Naive thymus-derived CD4-positive, alpha-beta T cell (primary cell): Measurements from ENCODE around the gene CROT. TPM values are rescaled to one million over a fixed set of nuclear protein-coding genes. Genes with fewer than 3 reads are reported as not detected.
"Not testable (repeated sequence)": the region's sequence is repeated elsewhere in the genome, so short reads cannot be mapped to it uniquely, and the experiment has no call there.

ENCODE experiments used
- ATAC-seq: fragments of 150-1000 bp; cut with Tn5 transposase; 2 replicates; pipeline ENCODE4 v1.10.0; 2021; ENCODE audit warnings: mild to moderate bottlenecking, moderate library complexity
- CTCF ChIA-PET: fragments of 350-600 bp; sonication (Branson Sonifier 250); formaldehyde crosslinking; loops from one replicate; lab custom pipeline; 2021; ENCODE audit warnings: antibody characterized with exemption; lab: Charles Lee
- POLR2A ChIA-PET: fragments of 350-600 bp; sonication (Branson Sonifier 250); formaldehyde crosslinking; loops from one replicate; lab custom pipeline; 2021; ENCODE audit warnings: antibody characterized with exemption, inconsistent platforms; lab: Charles Lee
- DNase-seq, 9 donors: peaks; one replicate each; pipeline versions ENCODE4 v3.0.0 to v3.0.0-alpha.2; 2020 to 2022; ENCODE audit warnings: mixed read lengths in 1 of 9
- H3K27ac ChIP-seq: one replicate; pipeline ENCODE4 v1.7.0; 2013; ENCODE audit warnings: mild to moderate bottlenecking, low read depth, low read length, moderate library complexity
- H3K27me3 ChIP-seq, 2 donors: one replicate each; pipeline ENCODE4 v1.7.0; 2013; ENCODE audit warnings: low read length in 2 of 2, mild to moderate bottlenecking in 2 of 2, moderate library complexity in 2 of 2; ENCODE audit not compliant: control insufficient read depth in 2 of 2, insufficient read depth in 2 of 2
- H3K36me3 ChIP-seq, 3 experiments: 1 replicate in 2 of 3; 2 replicates in 1 of 3; pipeline ENCODE4 v1.7.0; 2013; ENCODE audit warnings: low read length in 3 of 3, mild to moderate bottlenecking in 3 of 3, moderate library complexity in 1 of 3; ENCODE audit not compliant: insufficient read depth in 3 of 3, control insufficient read depth in 2 of 3
- H3K4me1 ChIP-seq, 2 donors: one replicate each; pipeline ENCODE4 v1.7.0; 2013; ENCODE audit warnings: low read length in 2 of 2, mild to moderate bottlenecking in 2 of 2, moderate library complexity in 1 of 2; ENCODE audit not compliant: control insufficient read depth in 2 of 2, insufficient read depth in 2 of 2
- H3K4me3 ChIP-seq: 2 replicates; pipeline ENCODE4 v1.7.0; 2013; ENCODE audit warnings: mild to moderate bottlenecking, low read length
- H3K9me3 ChIP-seq, 3 experiments: 1 replicate in 2 of 3; 2 replicates in 1 of 3; pipeline ENCODE4 v1.7.0; 2013; ENCODE audit warnings: low read length in 3 of 3; ENCODE audit not compliant: control insufficient read depth in 2 of 3
- H3K27ac Mint-ChIP-seq, 9 donors: one replicate each; pipeline ENCODE4 v1.8.0; 2020 to 2022; ENCODE audit warnings: mixed read lengths in 9 of 9, mild to moderate bottlenecking in 8 of 9, moderate library complexity in 5 of 9, inconsistent platforms in 2 of 9
- H3K27me3 Mint-ChIP-seq, 5 donors: one replicate each; pipeline ENCODE4 v1.8.0; 2021 to 2022; ENCODE audit warnings: mixed read lengths in 5 of 5, mild to moderate bottlenecking in 1 of 5
- H3K36me3 Mint-ChIP-seq, 5 donors: one replicate each; pipeline ENCODE4 v1.8.0; 2020 to 2022; ENCODE audit warnings: mixed read lengths in 5 of 5, mild to moderate bottlenecking in 3 of 5, inconsistent platforms in 1 of 5
- H3K4me1 Mint-ChIP-seq, 7 donors: one replicate each; pipeline ENCODE4 v1.8.0; 2020 to 2022; ENCODE audit warnings: mixed read lengths in 7 of 7, mild to moderate bottlenecking in 3 of 7, inconsistent platforms in 1 of 7
- H3K4me3 Mint-ChIP-seq, 10 donors: one replicate each; pipeline ENCODE4 v1.8.0; 2020 to 2022; ENCODE audit warnings: mild to moderate bottlenecking in 10 of 10, mixed read lengths in 10 of 10, moderate library complexity in 6 of 10, inconsistent platforms in 2 of 10
- H3K9me3 Mint-ChIP-seq, 11 donors: one replicate each; pipeline ENCODE4 v1.8.0; 2020 to 2022; ENCODE audit warnings: mixed read lengths in 11 of 11, mild to moderate bottlenecking in 4 of 11, inconsistent platforms in 1 of 11, moderate library complexity in 1 of 11
- intact Hi-C, 2 donors: fragments of 100-400 bp; cut with micrococcal nuclease; formaldehyde crosslinking; loops; one replicate each; pipeline ENCODE4 v1.15.1; 2023
- polyA plus RNA-seq, 2 donors: library from polyadenylated mRNA; unstranded; fragments of 300-500 nt; fragmentation: Illumina TruSeq; gene quantifications; one replicate each; pipeline ENCODE4 v1.2.3, GENCODE V29; 2021
- total RNA-seq, 6 experiments: library from RNA in 5 of 6; stranded (reverse) in 5 of 6; gene quantifications; 1 replicate in 5 of 6; 2 replicates in 1 of 6; pipeline ENCODE4 v1.2.3 and lab custom pipeline; 2021 to 2026

Gene CROT
- total and polyA plus RNA-seq, 7 experiments from 2014 or later, result 5.6 to 15.2 (median 9.1) TPM

DNA sequence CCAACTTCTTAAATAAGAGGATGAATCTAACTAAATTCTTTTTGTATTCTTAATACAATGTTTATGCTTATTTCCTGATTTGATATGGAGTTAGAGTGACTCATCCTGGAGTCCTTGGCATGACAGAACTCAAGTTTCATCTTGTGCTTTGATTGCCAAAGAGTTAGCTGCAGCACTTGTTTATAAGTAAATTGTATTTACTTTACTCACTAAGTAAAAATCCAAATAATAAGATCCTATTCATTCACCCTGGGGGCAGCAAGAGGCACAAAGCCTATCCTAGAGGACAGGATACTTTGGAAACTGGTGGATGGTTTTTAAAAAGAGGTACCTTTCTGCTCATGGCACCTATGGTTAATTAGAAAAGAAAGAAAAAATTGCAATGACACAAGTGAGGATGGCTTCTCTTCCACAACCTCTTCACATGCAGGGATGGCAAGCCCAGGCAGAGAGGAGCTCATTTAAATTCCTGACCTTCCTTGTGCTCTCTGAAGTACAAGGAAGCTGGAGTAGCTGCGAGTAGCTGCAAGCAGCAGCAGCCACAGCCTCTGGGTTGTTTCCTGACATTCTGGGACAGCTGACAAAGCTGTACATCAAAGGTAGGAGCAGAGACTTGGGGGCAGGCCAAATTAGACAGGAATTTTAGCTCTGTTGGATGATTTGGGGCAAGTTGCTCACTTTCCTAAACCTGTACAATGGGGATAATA, 28.5 kb upstream of the CROT start:
- no peak for DNase-seq
- no peaks in the 10 kb centered on the region for H3K27me3 ChIP-seq
- no peaks in the 10 kb centered on the region for H3K9me3 ChIP-seq
- Mint-ChIP-seq H3K27me3 (peaks cover 0 to 5% (median 0%) of the 10 kb centered on the region in 5 donors), H3K4me3 (peak overlapping the region in 1 of 10 donors; percentile 10), H3K9me3 (peaks cover 0 to 8% (median 0%) of the 10 kb centered on the region in 11 donors), H3K27ac (no peak overlapping the region), H3K4me1 (peaks cover 0 to 15% (median 0%) of the 10 kb centered on the region in 7 donors), H3K36me3 (peaks cover 0 to 8% (median 4%) of the 10 kb centered on the region in 5 donors)
- ChIA-PET POLR2A (interaction anchor here (0.6 kb wide), 1 partner anchor 558 kb away, joined by 6 read pairs; no protein-coding TSS in a partner anchor), CTCF (interaction anchor here (0.6 to 0.7 kb wide), 2 partner anchors 99 to 394 kb away, joined by 3 read pairs; no protein-coding TSS in a partner anchor)
- H3K36me3 ChIP-seq, result no peaks in the 10 kb centered on the region
- H3K4me3 ChIP-seq, result no peak overlapping the region
- H3K27ac ChIP-seq, result no peak overlapping the region
- no peak for ATAC-seq
- intact Hi-C loops, result loop anchor here in 1 of 2 donors (10.0 kb wide), 1 partner anchor 308 kb away; the partner anchor contains the start of gene RUNDC3B
- peaks cover 0 to 8% of the 10 kb centered on the region in 2 donors for H3K4me1 ChIP-seq

- Mint-ChIP-seq H3K36me3 (peaks cover 0 to 10% (median 4%) of the 10 kb centered on the region in 5 donors), H3K27ac (peak overlapping the region in 1 of 9 donors; percentile 23), H3K4me3 (no peak overlapping the region), H3K4me1 (peaks cover 0 to 15% (median 0%) of the 10 kb centered on the region in 7 donors), H3K9me3 (peaks cover 0 to 8% (median 0%) of the 10 kb centered on the region in 11 donors), H3K27me3 (peaks cover 0 to 5% (median 0%) of the 10 kb centered on the region in 5 donors)
- POLR2A ChIA-PET, result interaction anchor here (0.6 kb wide), 1 partner anchor 557 kb away, joined by 6 read pairs; no protein-coding TSS in a partner anchor
- Histone ChIP-seq H3K4me1 (peaks cover 0 to 8% of the 10 kb centered on the region in 2 donors), H3K4me3 (no peak overlapping the region), H3K27me3 (no peaks in the 10 kb centered on the region), H3K9me3 (no peaks in the 10 kb centered on the region), H3K36me3 (no peaks in the 10 kb centered on the region), H3K27ac (no peak overlapping the region)
- CTCF ChIA-PET, result interaction anchor here (0.6 to 0.7 kb wide), 2 partner anchors 98 to 395 kb away, joined by 3 read pairs; no protein-coding TSS in a partner anchor
- ATAC-seq (no peak), DNase-seq (no peak)
- intact Hi-C loops, result loop anchor here in 1 of 2 donors (10.0 kb wide), 1 partner anchor 307 kb away; the partner anchor contains the start of gene RUNDC3B
Observed at GRCh38 chr7:87317691-87318245, 27.7 kb upstream of the CROT start.

GRCh38 chr7:87318741-87319140, 26.7 kb upstream of the CROT start:
- DNase-seq (no peak), ATAC-seq (no peak)
- H3K27ac Mint-ChIP-seq, result peak overlapping the region; percentile 40 to 91 (median 82)
- peaks cover 0 to 15% (median 10%) of the 10 kb centered on the region in 5 donors for H3K36me3 Mint-ChIP-seq
- peak overlapping the region in 8 of 10 donors; percentile 17 to 71 (median 56) for H3K4me3 Mint-ChIP-seq
- peaks cover 0 to 10% (median 0%) of the 10 kb centered on the region in 11 donors for H3K9me3 Mint-ChIP-seq
- ChIA-PET POLR2A (interaction anchor here (0.7 kb wide), 1 partner anchor 26 kb away, joined by 3 read pairs; no protein-coding TSS in a partner anchor), CTCF (no interaction called here)
- Histone ChIP-seq H3K9me3 (no peaks in the 10 kb centered on the region), H3K27ac (peak overlapping the region; percentile 9), H3K27me3 (no peaks in the 10 kb centered on the region), H3K4me1 (peaks cover 0 to 8% of the 10 kb centered on the region in 2 donors), H3K36me3 (no peaks in the 10 kb centered on the region), H3K4me3 (no peak overlapping the region)
- H3K27me3 Mint-ChIP-seq, result peaks cover 0 to 5% (median 0%) of the 10 kb centered on the region in 5 donors
- intact Hi-C loops, result loop anchor here in 1 of 2 donors (10.0 kb wide), 1 partner anchor 306 kb away; the partner anchor contains the start of gene RUNDC3B
- H3K4me1 Mint-ChIP-seq, result peaks cover 0 to 15% (median 0%) of the 10 kb centered on the region in 7 donors

GRCh38 chr7:87319154-87319581, 26.3 kb upstream of the CROT start:
- H3K27ac Mint-ChIP-seq, result peak overlapping the region; percentile 40 to 91 (median 82)
- intact Hi-C loops, result loop anchor here in 1 of 2 donors (10.0 kb wide), 1 partner anchor 306 kb away; the partner anchor contains the start of gene RUNDC3B
- peaks cover 0 to 15% (median 0%) of the 10 kb centered on the region in 7 donors for H3K4me1 Mint-ChIP-seq
- H3K36me3 ChIP-seq, H3K27me3 ChIP-seq, H3K9me3 ChIP-seq, CTCF ChIA-PET, H3K27me3 Mint-ChIP-seq, H3K4me1 ChIP-seq, H3K9me3 Mint-ChIP-seq: not testable (repeated sequence)
- peak; percentile 46 for ATAC-seq
- peak in 4 of 9 donors; percentile 4 to 23 (median 12) for DNase-seq
- H3K36me3 Mint-ChIP-seq, result peaks cover 0 to 15% (median 10%) of the 10 kb centered on the region in 5 donors
- peak overlapping the region in 9 of 10 donors; percentile 36 to 83 (median 69) for H3K4me3 Mint-ChIP-seq
- Histone ChIP-seq H3K4me3 (peak overlapping the region; percentile 42), H3K27ac (peak overlapping the region; percentile 9)
- POLR2A ChIA-PET, result interaction anchor here (0.6 to 0.7 kb wide), 2 partner anchors 10 to 26 kb away, joined by 3 read pairs; no protein-coding TSS in a partner anchor

DNA sequence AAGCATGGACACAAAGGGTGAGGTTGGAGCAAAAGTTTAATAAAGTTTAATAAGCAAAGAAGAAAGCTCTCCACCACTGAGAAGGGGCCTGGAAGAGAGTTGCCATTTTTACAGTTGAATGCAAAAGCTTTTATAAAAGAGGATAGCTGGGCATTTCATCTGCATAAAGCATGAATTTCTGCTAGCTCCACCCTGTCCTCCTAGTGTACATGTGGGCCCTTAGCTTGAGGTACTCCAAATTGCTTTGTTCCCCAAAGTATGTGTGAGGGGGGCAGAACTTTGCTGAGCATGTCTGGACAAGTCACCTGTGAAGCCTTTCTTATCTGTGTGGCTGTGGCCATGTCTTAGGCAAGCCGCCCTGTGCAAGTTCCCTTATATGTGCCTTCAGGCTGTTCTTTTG, 22.6 kb upstream of the CROT start:
- DNase-seq (no peak), ATAC-seq (no peak)
- H3K27me3 Mint-ChIP-seq, result peaks cover 0 to 5% (median 0%) of the 10 kb centered on the region in 5 donors
- H3K27me3 ChIP-seq, result no peaks in the 10 kb centered on the region
- H3K27ac ChIP-seq, result no peak overlapping the region
- H3K4me3 Mint-ChIP-seq, result no peak overlapping the region
- H3K9me3 Mint-ChIP-seq, result peaks cover 4 to 33% (median 16%) of the 10 kb centered on the region in 11 donors
- POLR2A ChIA-PET, result no interaction called here
- peaks cover 0 to 7% (median 0%) of the 10 kb centered on the region in 7 donors for H3K4me1 Mint-ChIP-seq
- H3K4me3 ChIP-seq, result no peak overlapping the region
- peaks cover 0 to 10% (median 7%) of the 10 kb centered on the region in 3 experiments for H3K9me3 ChIP-seq
- CTCF ChIA-PET, result no interaction called here
- H3K27ac Mint-ChIP-seq, result peak overlapping the region in 1 of 9 donors; percentile 18
- H3K4me1 ChIP-seq, result no peaks in the 10 kb centered on the region
- peaks cover 6 to 46% (median 41%) of the 10 kb centered on the region in 5 donors for H3K36me3 Mint-ChIP-seq
- no peaks in the 10 kb centered on the region for H3K36me3 ChIP-seq
- intact Hi-C loops, result no loop called here
